Ectodermal cell (in vitro differentiated cells): ENCODE measurements around the gene ALX3.

ENCODE experiments used
- H3K27ac ChIP-seq: 2 replicates; pipeline ENCODE4 v1.7.0; 2013; ENCODE audit warnings: mild to moderate bottlenecking, low read depth, low read length; ENCODE audit not compliant: insufficient read depth, poor library complexity, severe bottlenecking
- H3K27me3 ChIP-seq: 2 replicates; pipeline ENCODE4 v1.7.0; 2013; ENCODE audit warnings: mild to moderate bottlenecking, low read length; ENCODE audit not compliant: insufficient read depth, control insufficient read depth, poor library complexity, severe bottlenecking
- H3K36me3 ChIP-seq: one replicate; pipeline ENCODE4 v1.7.0; 2013; ENCODE audit warnings: low read length; ENCODE audit not compliant: control insufficient read depth, insufficient read depth
- H3K4me1 ChIP-seq: one replicate; pipeline ENCODE4 v1.7.0; 2013; ENCODE audit warnings: low read length; ENCODE audit not compliant: control insufficient read depth, insufficient read depth
- H3K4me3 ChIP-seq: 2 replicates; pipeline ENCODE4 v1.7.0; 2013; ENCODE audit warnings: low read depth, low read length, control low read depth; ENCODE audit not compliant: insufficient read depth
- H3K9me3 ChIP-seq: 2 replicates; pipeline ENCODE4 v1.7.0; 2013; ENCODE audit warnings: mild to moderate bottlenecking, low read length, moderate library complexity; ENCODE audit not compliant: control insufficient read depth
- WGBS, 2 experiments: methylation state at CpG; one replicate each; pipeline ENCODE4 v1.1.7; 2013; ENCODE audit warnings: missing lambda C conversion rate in 2 of 2; 5-methylcytosine and 5-hydroxymethylcytosine counted together

Gene ALX3

DNA sequence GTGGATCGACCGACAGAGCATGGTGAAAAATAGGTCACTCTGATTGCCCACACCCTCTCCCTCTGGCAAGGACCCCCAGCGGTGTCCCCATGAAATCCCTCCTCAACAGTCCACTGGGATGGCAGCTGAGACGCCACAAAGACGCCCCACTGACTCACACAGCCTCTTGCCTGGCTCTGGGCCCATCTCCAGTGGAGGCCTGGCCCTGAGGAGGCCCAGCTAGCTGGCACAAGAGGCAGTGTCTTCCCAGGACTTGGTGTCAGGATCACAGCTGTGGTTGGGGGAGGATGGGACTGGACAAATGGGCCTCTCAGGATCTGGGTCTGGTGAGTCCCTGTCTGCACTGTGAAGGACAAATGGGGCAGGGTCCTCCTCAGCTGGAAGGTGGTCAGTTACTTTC is 4.6 kb downstream of the ALX3 start:
- H3K27ac ChIP-seq, result no peak overlapping the region
- H3K27me3 ChIP-seq, result peaks cover 56% of the 10 kb centered on the region
- no peak overlapping the region for H3K4me3 ChIP-seq
- no peaks in the 10 kb centered on the region for H3K9me3 ChIP-seq
- H3K36me3 ChIP-seq, result no peaks in the 10 kb centered on the region
- peaks cover 17% of the 10 kb centered on the region for H3K4me1 ChIP-seq
- WGBS, 2 experiments, result 90 to 93% methylated on average over 5 of the region's 5 CpGs

- WGBS, 2 experiments, result 88% methylated on average over 18 of the region's 18 CpGs
- Histone ChIP-seq H3K4me1 (peaks cover 13% of the 10 kb centered on the region), H3K9me3 (no peaks in the 10 kb centered on the region), H3K27ac (no peak overlapping the region), H3K27me3 (peaks cover 45% of the 10 kb centered on the region), H3K4me3 (no peak overlapping the region), H3K36me3 (no peaks in the 10 kb centered on the region)
Measured at GRCh38 chr1:110064576-110065337, 5.7 kb downstream of the ALX3 start.

- peaks cover 12% of the 10 kb centered on the region for H3K4me1 ChIP-seq
Measured at GRCh38 chr1:110063781-110064180, 6.7 kb downstream of the ALX3 start.

DNA sequence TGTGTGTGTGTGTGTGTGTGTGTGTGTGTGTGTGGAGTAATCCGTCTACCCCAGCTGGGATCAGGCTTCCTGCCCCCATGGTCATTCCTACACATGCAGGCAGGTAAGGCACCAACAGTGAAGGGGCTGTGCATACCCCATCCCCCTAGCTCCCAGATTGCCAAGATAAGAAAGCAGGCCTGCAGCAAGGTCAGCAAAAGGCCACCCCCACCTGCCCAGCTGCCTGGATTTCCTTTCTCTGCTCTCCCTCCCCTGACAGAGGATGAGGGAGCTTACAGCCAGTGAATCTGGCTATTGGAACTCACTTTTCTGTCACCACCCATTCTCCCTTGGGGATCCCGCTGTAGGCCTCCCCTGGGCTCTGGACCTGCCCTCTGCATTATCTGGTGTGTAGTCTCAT is 7.9 kb downstream of the ALX3 start:
- Histone ChIP-seq H3K36me3 (peaks cover 1% of the 10 kb centered on the region), H3K4me3 (no peak overlapping the region), H3K4me1 (peaks cover 7% of the 10 kb centered on the region), H3K27ac (no peak overlapping the region), H3K9me3 (no peaks in the 10 kb centered on the region), H3K27me3 (peaks cover 24% of the 10 kb centered on the region)
- WGBS, 2 experiments, result 77 to 86% methylated on average over 2 of the region's 2 CpGs

More at GRCh38 chr1:110063781-110064180, 6.7 kb downstream of the ALX3 start:
- WGBS, 2 experiments, result 39 to 46% methylated on average over 4 of the region's 4 CpGs
- Histone ChIP-seq H3K27ac (no peak overlapping the region), H3K36me3 (no peaks in the 10 kb centered on the region), H3K27me3 (peaks cover 35% of the 10 kb centered on the region), H3K9me3 (no peaks in the 10 kb centered on the region), H3K4me3 (no peak overlapping the region)

GRCh38 chr1:110061341-110061740 is 9.1 kb downstream of the ALX3 start:
- no peak overlapping the region for H3K4me3 ChIP-seq
- H3K4me1 ChIP-seq, result peaks cover 4% of the 10 kb centered on the region
- no peaks in the 10 kb centered on the region for H3K9me3 ChIP-seq
- H3K36me3 ChIP-seq, result peaks cover 13% of the 10 kb centered on the region
- no peak overlapping the region for H3K27ac ChIP-seq
- peaks cover 11% of the 10 kb centered on the region for H3K27me3 ChIP-seq
- 96% methylated on average over 10 of the region's 10 CpGs for WGBS, 2 experiments

DNA sequence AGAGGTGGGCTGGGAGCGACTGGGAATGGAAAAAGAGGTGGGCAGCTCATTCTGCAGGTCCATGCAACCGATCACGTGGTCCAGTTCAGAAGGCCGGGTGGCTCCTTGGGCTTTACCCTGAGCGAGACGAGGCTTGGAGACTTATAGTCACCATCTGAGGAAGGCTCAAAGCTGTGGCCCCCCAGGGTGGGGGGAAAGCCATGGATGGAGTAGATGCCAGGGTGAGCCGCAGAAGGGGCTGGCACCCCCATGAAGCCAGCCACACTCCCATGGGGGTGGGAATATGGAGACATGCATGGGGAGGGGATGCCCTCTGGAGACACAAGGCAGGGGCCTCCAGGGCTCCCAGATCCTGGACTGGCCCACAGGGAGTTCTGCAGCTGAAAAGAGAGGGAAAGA is 9.8 kb downstream of the ALX3 start:
- Histone ChIP-seq H3K27me3 (peaks cover 5% of the 10 kb centered on the region), H3K9me3 (no peaks in the 10 kb centered on the region), H3K27ac (no peak overlapping the region), H3K36me3 (peaks cover 20% of the 10 kb centered on the region), H3K4me3 (no peak overlapping the region), H3K4me1 (peaks cover 4% of the 10 kb centered on the region)
- WGBS, 2 experiments, result 95 to 96% methylated on average over 7 of the region's 7 CpGs

- Histone ChIP-seq H3K27me3 (no peaks in the 10 kb centered on the region), H3K4me1 (peaks cover 4% of the 10 kb centered on the region), H3K4me3 (no peak overlapping the region), H3K36me3 (peaks cover 25% of the 10 kb centered on the region), H3K9me3 (no peaks in the 10 kb centered on the region), H3K27ac (no peak overlapping the region)
- WGBS, 2 experiments, result 89 to 90% methylated on average over 9 of the region's 9 CpGs
Measured at GRCh38 chr1:110060034-110060661, 10.3 kb downstream of the ALX3 start.

- Histone ChIP-seq H3K27me3 (no peaks in the 10 kb centered on the region), H3K9me3 (no peaks in the 10 kb centered on the region), H3K4me3 (no peak overlapping the region), H3K4me1 (peaks cover 4% of the 10 kb centered on the region), H3K27ac (no peak overlapping the region), H3K36me3 (peaks cover 31% of the 10 kb centered on the region)
- 84 to 85% methylated on average over 6 of the region's 6 CpGs for WGBS, 2 experiments
Measured at GRCh38 chr1:110059133-110059863, 11.2 kb downstream of the ALX3 start.

DNA sequence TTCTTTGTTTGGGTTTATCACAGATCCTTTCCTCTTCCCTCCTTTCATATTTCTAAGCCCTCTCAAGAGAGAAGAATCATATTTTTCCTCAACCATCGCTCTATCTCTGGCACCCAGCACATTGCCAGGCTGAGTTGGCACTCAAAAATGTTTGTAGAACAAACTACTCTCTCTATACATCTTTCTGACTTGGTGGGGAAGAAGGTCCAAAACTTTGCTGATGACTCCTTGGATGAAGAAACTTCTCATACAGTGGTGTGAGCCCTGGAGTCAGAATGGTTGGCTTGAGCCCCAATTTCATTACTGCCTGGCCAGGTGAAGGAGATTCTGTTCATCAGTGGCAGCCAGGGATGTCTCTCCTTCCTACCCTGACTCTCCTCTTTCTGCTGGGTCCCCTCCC is 11.9 kb downstream of the ALX3 start:
- H3K36me3 ChIP-seq, result peaks cover 38% of the 10 kb centered on the region
- H3K9me3 ChIP-seq, result no peaks in the 10 kb centered on the region
- H3K4me1 ChIP-seq, result peaks cover 4% of the 10 kb centered on the region
- H3K27ac ChIP-seq, result no peak overlapping the region
- no peak overlapping the region for H3K4me3 ChIP-seq
- 94 to 100% methylated on average over 1 of the region's 1 CpG for WGBS, 2 experiments
- H3K27me3 ChIP-seq, result no peaks in the 10 kb centered on the region

DNA sequence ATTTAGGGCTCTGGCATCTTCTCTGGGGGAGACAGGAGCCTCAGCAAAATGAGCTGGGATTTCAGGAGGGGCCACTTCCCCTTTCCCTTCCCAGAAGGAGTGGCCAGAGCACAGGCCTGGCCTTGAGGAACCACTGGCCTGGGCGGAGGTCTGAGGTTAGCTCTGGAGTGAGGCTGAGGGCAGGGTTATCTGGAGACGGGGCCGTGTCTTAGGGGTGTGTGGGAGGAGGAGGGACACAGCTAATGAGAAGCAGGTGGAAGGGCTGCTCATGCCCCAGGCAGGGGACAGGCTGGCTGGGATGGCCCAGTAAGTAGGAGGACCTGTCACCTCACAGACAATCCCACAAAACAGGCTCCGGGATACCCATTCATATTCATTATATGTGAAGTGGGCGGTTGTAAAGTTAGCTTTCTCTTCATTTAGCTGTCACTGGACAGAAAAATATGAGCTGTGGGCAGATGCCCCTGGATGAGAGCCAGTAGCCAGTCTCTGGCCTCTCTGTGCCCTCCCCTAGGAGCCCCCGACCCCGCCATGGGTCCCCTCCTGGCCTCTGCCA is 12.4 kb downstream of the ALX3 start:
- WGBS, 2 experiments, result 83 to 91% methylated on average over 7 of the region's 7 CpGs
- Histone ChIP-seq H3K27ac (no peak overlapping the region), H3K4me1 (peaks cover under 1% of the 10 kb centered on the region), H3K36me3 (peaks cover 43% of the 10 kb centered on the region), H3K27me3 (no peaks in the 10 kb centered on the region), H3K4me3 (no peak overlapping the region), H3K9me3 (no peaks in the 10 kb centered on the region)
